Smooth muscle cell (in vitro differentiated cells): Measurements from ENCODE around the gene KIF12. TPM values are rescaled to one million over a fixed set of nuclear protein-coding genes. Genes with fewer than 3 reads are reported as not detected.

Experiments
- DNase-seq: peaks from one replicate; lab custom pipeline; 2025; ENCODE audit not compliant: unreplicated experiment; lab: John Stamatoyannopoulos, UW
- H2AFZ ChIP-seq: fragments of 200-600 bp; sonication (generic); 2 replicates; pipeline ENCODE4 v1.6.0; 2016; ENCODE audit warnings: antibody characterized with exemption, low read depth, mild to moderate bottlenecking
- H3F3A ChIP-seq: fragments of 200-600 bp; sonication (generic); 2 replicates; pipeline ENCODE4 v1.6.0; 2017; ENCODE audit warnings: antibody characterized with exemption, low read depth
- H3K27ac ChIP-seq: fragments of 200-600 bp; sonication (generic); 2 replicates; pipeline ENCODE4 v1.5.1; 2016; ENCODE audit warnings: low read depth, mild to moderate bottlenecking
- H3K27me3 ChIP-seq: fragments of 200-600 bp; sonication (generic); 2 replicates; pipeline ENCODE4 v1.6.1; 2016; ENCODE audit warnings: low read depth, mild to moderate bottlenecking
- H3K36me3 ChIP-seq: fragments of 200-600 bp; sonication (generic); 2 replicates; pipeline ENCODE4 v1.5.1; 2016; ENCODE audit warnings: low read depth
- H3K4me1 ChIP-seq: fragments of 200-600 bp; sonication (generic); 2 replicates; pipeline ENCODE4 v1.5.1; 2016; ENCODE audit warnings: low read depth
- H3K4me2 ChIP-seq: fragments of 200-600 bp; sonication (generic); 2 replicates; pipeline ENCODE4 v1.6.0; 2016; ENCODE audit warnings: mild to moderate bottlenecking
- H3K4me3 ChIP-seq: fragments of 200-600 bp; sonication (generic); 2 replicates; pipeline ENCODE4 v1.5.1; 2016; ENCODE audit warnings: mild to moderate bottlenecking
- H3K79me2 ChIP-seq: fragments of 200-600 bp; sonication (generic); 2 replicates; pipeline ENCODE4 v1.6.0; 2016; ENCODE audit warnings: low read depth, mild to moderate bottlenecking
- H3K9ac ChIP-seq: fragments of 200-600 bp; sonication (generic); 2 replicates; pipeline ENCODE4 v1.6.0; 2016; ENCODE audit warnings: low read depth
- H3K9me3 ChIP-seq: fragments of 200-600 bp; sonication (generic); replicated peaks from 2 replicates; pipeline ENCODE4 v1.5.1; 2016; ENCODE audit warnings: low read depth
- H4K20me1 ChIP-seq: fragments of 200-600 bp; sonication (generic); 2 replicates; pipeline ENCODE4 v1.6.0; 2016; ENCODE audit warnings: low read depth
- CTCF ChIP-seq: fragments of 200-600 bp; sonication (generic); IDR thresholded peaks from 2 replicates; pipeline ENCODE4 v1.5.1; 2017; ENCODE audit warnings: borderline replicate concordance, mild to moderate bottlenecking, antibody characterized with exemption; ENCODE audit not compliant: insufficient read depth, poor library complexity, severe bottlenecking
- WGBS: methylation state at CpG from one replicate; pipeline ENCODE4 v1.1.7; 2016; ENCODE audit warnings: low lambda C conversion rate; 5-methylcytosine and 5-hydroxymethylcytosine counted together
- polyA plus RNA-seq: library from polyadenylated mRNA; unstranded; fragments of >200 nt; fragmentation: Nextera tagmentation; extraction: Ambion mirVana; gene quantifications from 2 replicates; pipeline ENCODE4 v1.2.1, GENCODE V29; 2016
- total RNA-seq: library from RNA; depleted of rRNA; stranded (reverse); fragments of >200 nt; gene quantifications from 2 replicates; pipeline ENCODE4 v1.2.3, GENCODE V29; 2014

The KIF12 gene
- total and polyA plus RNA-seq, 2 experiments from 2014 or later, result not detected

GRCh38 chr9:114051281-114051680, 47.8 kb downstream of the KIF12 start:
- no peaks in the 10 kb centered on the region for H3K4me1 ChIP-seq
- no peaks in the 10 kb centered on the region for H3K27me3 ChIP-seq
- H3K4me2 ChIP-seq, result no peak overlapping the region
- peaks cover 11% of the 10 kb centered on the region for H4K20me1 ChIP-seq
- H3K9me3 ChIP-seq, result no peaks in the 10 kb centered on the region
- peaks cover 4% of the 10 kb centered on the region for H3K36me3 ChIP-seq
- WGBS, result 98% methylated on average over 15 of the region's 15 CpGs
- DNase-seq, result no peak
- H2AFZ ChIP-seq, result no peak overlapping the region
- H3K27ac ChIP-seq, result no peak overlapping the region
- no peak overlapping the region for H3K4me3 ChIP-seq
- H3F3A ChIP-seq, result no peaks in the 10 kb centered on the region
- H3K79me2 ChIP-seq, result no peaks in the 10 kb centered on the region
- H3K9ac ChIP-seq, result no peak overlapping the region
- no peak for TF ChIP-seq CTCF

- Histone ChIP-seq H3K4me2 (no peak overlapping the region), H3K9me3 (no peaks in the 10 kb centered on the region), H3K27ac (no peak overlapping the region), H3K27me3 (no peaks in the 10 kb centered on the region), H3K79me2 (no peaks in the 10 kb centered on the region), H3K9ac (no peak overlapping the region), H3K4me1 (no peaks in the 10 kb centered on the region), H2AFZ (no peak overlapping the region), H3K36me3 (peaks cover 4% of the 10 kb centered on the region), H3K4me3 (no peak overlapping the region), H4K20me1 (peaks cover 14% of the 10 kb centered on the region), H3F3A (no peaks in the 10 kb centered on the region)
- no peak for TF ChIP-seq CTCF
- WGBS, result 92% methylated on average over 6 of the region's 6 CpGs
- no peak for DNase-seq
These were observed 48.4 kb downstream of the KIF12 start for GRCh38 chr9:114050646-114051045.

GRCh38 chr9:114050226-114050568, 48.9 kb downstream of the KIF12 start:
- no peak overlapping the region for H3K4me2 ChIP-seq
- no peaks in the 10 kb centered on the region for H3K27me3 ChIP-seq
- WGBS, result 94% methylated on average over 11 of the region's 11 CpGs
- H3K9ac ChIP-seq, result no peak overlapping the region
- H3K79me2 ChIP-seq, result no peaks in the 10 kb centered on the region
- H3K27ac ChIP-seq, result no peak overlapping the region
- H3K4me1 ChIP-seq, result no peaks in the 10 kb centered on the region
- H3K36me3 ChIP-seq, result peaks cover 4% of the 10 kb centered on the region
- DNase-seq, result no peak
- H3K9me3 ChIP-seq, result no peaks in the 10 kb centered on the region
- TF ChIP-seq CTCF, result no peak
- H3K4me3 ChIP-seq, result no peak overlapping the region
- H3F3A ChIP-seq, result no peaks in the 10 kb centered on the region
- no peak overlapping the region for H2AFZ ChIP-seq
- H4K20me1 ChIP-seq, result peaks cover 18% of the 10 kb centered on the region

GRCh38 chr9:114049441-114050225, 49.5 kb downstream of the KIF12 start:
- WGBS, result 94% methylated on average over 40 of the region's 40 CpGs
- H3K4me3 ChIP-seq, result no peak overlapping the region
- no peak overlapping the region for H3K9ac ChIP-seq
- H3K9me3 ChIP-seq, result no peaks in the 10 kb centered on the region
- H2AFZ ChIP-seq, result no peak overlapping the region
- no peak for DNase-seq
- H3K27me3 ChIP-seq, result no peaks in the 10 kb centered on the region
- H4K20me1 ChIP-seq, result peaks cover 22% of the 10 kb centered on the region
- H3K4me2 ChIP-seq, result no peak overlapping the region
- peaks cover 4% of the 10 kb centered on the region for H3K36me3 ChIP-seq
- H3K27ac ChIP-seq, result no peak overlapping the region
- no peaks in the 10 kb centered on the region for H3K4me1 ChIP-seq
- H3K79me2 ChIP-seq, result no peaks in the 10 kb centered on the region
- no peaks in the 10 kb centered on the region for H3F3A ChIP-seq
- no peak for TF ChIP-seq CTCF
